Germinal center (tissue), 1 donor: Measurements from ENCODE around the gene ACOT7.
"Not testable (repeated sequence)": the region's sequence is repeated elsewhere in the genome, so short reads cannot be mapped to it uniquely, and the experiment has no call there.

Experiments
- DNase-seq: peaks from one replicate; pipeline ENCODE4 v3.0.0; 2012; ENCODE audit warnings: mixed read lengths, low spot score

Gene ACOT7

DNA sequence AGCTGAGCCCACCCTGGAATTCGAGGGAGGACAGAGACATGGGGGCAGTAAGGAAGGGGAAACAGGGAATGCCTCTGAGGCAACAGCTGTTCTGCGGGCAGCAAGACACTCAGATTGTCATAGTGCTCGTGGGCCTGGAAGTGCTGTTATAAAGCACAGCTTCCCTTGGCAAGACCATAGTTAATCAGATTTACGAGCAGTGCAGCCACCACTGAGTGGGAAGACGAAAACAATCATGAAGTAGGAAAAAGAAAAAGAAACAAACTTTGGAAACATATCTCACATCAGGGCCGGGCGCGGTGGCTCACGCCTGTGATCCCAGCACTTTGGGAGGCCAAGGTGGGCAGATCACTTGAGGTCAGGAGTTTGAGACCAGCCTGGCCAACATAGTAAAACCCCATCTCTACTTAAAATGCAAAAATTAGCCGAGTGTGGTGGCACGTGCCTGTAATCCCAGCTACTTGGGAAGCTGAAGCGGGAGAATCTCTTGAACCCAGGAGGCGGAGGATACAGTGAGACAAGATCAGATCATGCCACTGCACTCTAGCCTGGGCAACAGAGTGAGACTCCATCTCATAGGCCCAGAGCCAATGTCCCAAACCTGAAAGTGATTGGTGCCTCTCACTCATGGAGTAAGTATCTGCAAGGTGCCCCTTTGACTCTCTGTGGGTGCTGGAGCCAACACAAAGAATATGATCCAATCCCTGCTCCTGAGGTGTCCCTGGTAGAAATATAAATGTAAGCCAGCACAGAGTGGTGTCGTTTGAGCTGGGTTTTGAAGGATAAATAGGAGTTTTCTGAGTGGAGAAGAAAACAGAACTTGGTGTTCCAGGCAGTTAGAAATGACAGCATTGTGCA is 77.1 kb downstream of the ACOT7 start:
- no peak for DNase-seq

DNA sequence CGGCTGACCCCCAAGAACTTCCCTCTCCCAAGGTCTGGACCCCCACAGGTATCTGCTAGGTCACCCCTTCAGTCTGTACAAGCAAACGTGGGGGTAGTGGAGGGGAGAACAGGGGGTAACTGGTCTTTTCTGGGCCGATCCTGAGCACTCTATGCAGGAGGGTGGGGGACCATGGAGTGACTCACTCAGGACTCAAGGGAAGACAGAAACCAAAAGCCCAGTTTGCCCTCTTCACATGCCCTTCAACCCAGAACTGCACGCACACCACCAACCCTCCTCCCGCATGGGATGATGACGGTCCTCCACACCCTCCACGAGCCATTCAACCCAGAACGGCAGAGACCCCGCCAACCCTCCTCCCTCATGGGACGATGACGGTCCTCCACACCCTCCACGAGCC is 79.1 kb downstream of the ACOT7 start:
- no peak for DNase-seq

DNA sequence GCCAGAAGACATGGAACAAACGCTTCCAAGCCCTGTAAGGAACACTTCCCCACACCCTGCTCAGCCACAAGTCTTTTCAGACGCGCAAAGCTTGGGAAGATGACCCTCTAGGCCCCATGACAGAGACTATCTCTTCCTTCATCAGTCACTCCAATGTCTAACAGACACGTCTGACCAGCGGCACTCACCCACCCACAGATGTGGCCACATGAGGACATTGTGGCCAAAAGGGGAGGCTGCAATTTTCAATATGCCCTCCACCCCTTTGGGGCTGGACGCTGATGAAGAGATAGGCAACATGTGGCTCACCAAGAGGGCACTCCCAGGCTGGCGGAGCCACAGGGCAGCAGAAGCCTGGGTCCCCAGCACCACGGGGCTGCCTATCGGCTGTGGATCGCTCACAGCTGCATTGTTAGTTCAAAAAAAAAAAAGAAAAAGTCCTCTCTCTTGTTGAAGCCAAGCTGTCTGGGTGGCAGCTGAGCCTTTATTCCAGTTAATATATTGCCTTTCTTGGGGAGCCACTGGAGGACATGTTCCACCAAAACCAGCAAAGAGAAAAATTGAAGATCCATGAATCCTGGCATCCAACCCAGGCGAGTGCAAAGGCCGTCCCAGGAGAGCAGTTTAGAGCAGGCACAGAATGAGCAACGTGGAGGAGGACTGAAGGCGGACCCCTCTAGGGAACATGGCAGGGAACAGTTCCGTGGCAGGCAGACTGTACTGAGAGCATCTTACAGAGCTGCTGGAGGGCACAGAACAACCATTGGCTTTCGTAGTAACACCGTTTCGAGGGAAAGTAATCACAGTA is 80.0 kb downstream of the ACOT7 start:
- no peak for DNase-seq

DNA sequence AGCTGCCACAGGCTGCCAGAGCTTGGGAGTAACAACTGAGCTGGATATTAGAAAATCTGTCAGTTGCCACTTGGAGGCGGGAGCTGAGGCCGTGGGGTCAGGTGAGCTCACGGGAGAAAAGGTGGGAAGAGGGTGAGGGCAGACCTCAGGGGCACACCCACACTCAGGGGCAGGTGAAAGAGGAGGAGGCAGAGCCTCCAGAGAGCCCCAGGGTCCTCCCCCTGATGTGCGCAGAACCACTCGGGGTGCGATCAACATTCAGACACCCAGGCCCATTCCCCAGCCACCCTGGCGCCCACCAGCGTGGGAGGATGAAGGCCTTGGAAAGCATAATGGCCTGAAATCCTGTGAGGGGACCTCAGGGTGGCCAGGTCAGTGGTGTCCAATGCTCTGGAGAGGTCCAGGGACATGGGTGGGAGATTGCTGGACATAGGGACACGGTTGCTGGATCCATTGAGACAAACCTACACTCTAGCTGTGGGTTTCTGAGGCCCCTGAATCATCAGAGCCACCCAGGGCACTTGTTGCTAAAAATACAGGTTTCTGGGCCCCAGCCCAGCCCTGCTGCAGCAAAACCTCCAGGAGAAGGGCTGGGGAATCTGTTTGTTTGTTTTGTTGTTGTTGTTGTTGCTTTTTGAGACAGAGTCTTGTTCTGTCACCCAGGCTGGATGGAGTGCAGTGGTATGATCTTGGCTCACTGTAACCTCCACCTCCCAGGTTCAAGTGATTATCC is 83.3 kb downstream of the ACOT7 start:
- no peak for DNase-seq

DNA sequence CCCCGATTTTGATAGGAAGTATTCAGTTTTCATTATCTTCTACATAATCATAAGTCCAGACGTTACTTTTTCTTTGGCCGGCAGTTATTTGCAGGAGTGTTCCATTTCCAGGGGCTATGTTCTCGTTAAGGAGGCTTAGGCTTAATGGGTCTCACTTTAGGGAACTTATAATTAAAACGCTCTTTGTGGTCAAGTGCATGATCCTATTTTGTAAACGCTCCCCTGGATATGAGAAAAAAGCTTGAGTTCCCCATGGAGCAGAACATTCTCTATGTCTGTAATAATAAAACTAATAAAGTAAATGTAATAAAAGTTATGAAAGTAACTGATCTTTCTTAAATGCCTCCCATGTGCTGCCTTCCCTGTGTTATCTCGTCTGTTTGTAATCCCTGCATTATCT is 84.0 kb downstream of the ACOT7 start:
- no peak for DNase-seq

DNA sequence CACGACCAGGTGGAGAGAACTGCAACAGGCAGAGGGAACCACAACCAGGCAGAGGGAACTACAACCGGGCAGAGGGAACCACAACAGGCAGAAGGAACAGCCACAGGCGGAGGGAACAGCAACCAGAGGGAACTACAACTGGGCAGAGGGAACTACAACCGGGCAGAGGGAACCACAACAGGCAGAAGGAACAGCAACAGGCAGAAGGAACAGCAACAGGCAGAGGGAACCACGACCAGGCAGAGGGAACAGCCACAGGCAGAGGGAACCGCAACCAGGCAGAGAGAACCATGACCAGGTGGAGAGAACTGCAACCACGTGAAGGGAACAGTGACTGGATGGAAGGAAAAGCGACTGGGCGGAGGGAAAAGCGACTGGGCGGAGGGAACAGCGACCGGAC is 85.1 kb downstream of the ACOT7 start:
- no peak for DNase-seq

DNA sequence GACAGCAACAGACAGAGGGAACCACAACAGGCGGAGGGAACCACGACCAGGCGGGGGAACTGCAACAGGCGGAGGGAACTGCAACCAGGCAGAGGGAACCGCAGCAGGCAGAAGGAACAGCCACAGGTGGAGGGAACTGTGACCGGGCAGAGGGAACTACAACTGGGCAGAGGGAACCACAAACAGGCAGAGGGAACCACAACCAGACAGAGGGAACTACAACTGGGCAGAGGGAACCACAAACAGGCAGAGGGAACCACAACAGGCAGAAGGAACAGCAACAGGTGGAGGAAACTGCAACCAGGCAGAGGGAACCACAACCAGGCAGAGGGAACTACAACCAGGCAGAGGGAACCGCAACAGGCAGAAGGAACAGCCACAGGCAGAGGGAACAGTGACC is 85.9 kb downstream of the ACOT7 start:
- DNase-seq: not testable (repeated sequence)

DNA sequence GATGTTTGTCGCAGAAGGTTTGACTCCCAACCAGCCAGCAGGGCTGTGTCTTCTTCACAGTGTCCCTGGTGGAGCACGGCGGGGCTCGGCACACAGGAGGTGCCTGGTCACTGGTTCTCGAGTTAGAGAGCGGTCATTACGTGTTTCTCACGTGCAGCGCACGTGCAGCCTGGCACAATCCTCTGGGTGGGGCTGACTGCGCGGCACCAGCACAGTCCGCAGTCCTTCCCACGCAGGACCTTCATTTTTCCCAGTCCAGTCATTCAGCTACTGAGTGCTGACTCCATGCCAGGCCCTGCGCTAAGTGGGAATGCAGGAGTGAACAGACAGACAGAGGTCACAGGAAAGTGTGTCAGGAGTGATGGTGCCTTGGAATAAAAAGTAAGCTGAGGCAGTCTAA is 86.5 kb downstream of the ACOT7 start:
- no peak for DNase-seq

DNA sequence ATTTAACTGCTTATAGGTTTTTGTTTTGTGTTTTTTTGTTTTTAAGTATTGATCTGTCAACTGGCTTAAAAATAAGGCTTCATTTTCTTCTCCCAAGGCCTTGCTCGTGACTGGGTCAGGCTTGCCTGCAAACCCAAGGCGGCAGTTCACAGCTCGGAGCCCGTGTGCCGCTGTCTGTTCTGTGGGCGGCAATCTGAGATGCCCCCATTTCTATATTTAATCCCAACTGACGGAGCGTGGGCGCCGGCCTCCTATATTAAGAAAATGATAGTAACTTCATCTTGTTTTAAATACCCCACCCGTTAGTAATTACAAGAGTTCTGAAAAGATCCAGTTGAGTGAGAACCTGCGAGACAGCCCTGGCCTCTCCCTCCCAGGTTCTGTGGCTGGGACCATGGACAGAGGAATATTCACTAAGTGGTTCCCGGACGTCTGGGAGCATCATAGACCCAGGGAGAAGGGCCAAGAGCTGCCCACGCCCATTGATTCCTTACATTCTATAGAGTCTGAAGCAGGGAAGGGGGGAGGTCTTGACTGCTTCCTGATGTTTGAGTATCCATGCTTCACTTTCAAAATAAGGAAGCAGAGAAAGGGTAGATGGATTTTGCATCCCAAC is 90.1 kb downstream of the ACOT7 start:
- no peak for DNase-seq

DNA sequence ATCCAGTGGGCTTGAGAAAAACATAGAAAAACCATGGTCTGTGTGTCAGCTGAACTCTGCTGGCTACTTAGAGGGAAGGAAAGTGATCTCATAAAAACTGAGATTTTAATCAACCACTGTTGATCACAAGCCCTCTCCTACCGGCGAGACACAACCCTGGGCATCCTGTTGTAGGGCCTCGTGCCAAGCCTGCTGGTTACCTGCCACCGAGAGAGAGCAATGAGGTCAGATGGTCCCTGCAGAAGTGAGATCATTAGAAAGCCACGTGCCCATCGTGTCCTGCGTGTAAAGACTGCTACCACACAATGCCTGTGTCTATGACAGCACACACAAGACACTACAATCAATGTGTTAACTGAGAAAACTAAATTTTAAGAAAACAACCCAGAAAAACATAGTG is 91.0 kb downstream of the ACOT7 start:
- DNase-seq: no peak

DNA sequence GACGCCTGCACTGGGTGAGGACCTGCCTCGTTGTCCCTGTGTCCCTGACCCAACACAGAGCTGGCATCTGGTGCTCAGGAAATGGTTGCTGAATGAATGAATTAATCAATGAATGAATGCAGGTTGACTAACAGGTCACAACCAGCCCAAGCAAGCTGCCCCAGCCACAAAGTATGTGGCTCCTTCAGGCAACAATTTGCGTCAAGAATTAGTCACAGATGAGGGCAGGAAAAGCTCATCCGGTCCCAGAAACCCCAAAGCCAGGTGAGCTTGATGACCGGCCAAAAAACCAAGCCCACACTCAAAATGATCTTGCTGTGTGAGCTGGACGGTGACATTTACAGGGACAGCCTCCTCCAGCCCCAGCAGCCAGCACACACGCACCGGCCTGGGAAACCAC is 92.0 kb downstream of the ACOT7 start:
- DNase-seq: no peak

DNA sequence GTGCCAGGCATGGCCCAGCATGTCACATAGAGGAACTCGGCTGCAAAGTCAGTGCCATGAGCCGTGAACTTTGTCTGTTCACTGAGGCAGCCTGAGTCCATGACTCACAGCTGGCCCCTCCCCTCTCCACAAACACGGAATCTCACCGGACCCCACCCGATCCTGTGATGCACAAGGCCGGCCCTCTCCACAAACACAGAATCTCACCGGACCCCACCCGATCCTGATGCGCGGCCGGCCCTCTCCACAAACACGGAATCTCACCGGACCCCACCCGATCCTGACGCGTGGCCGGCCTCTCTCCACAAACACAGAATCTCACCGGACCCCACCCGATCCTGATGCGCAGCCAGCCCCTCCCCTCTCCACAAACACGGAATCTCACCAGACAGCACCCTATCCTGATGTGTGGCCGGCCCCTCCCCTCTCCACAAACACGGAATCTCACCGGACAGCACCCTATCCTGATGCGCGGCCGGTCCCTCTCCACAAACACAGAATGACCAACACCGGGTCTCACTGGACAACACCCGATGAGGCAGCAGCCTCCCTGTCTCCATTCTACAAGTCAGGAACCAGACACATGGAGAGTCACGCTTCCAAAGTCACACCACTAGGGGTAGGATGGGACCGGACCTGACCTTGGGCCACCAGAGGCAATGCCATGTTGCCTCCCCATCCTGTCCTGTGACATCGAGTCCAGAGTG is 93.1 kb downstream of the ACOT7 start:
- no peak for DNase-seq

DNA sequence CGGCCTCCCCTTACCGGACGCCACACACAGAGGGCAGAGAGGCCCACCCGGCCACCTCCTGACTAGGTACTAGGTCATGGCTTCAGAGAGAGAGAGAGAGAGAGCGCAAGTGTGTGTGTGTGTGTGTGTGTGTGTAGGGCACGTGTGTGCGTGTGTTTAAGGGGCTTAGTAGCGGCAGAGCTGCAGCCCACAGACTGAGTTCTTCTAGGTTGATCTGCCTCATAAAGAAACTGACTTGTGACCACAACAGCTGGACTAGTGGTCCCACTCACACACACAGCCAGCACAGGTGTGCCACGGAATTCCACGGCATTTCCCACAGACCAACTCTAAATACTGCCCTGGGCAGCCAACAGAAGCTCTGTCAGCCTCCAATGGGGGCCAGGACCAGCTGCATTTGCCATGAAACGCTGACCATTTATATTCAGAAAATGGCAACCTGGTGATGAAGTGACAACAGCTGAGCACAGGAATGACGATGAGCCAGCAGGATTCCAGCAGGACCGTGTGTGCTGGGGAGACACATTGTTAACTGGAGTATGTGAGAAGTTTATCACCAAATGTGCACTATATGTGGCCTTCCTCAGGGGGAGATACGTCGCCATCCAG is 93.9 kb downstream of the ACOT7 start:
- DNase-seq: no peak

DNA sequence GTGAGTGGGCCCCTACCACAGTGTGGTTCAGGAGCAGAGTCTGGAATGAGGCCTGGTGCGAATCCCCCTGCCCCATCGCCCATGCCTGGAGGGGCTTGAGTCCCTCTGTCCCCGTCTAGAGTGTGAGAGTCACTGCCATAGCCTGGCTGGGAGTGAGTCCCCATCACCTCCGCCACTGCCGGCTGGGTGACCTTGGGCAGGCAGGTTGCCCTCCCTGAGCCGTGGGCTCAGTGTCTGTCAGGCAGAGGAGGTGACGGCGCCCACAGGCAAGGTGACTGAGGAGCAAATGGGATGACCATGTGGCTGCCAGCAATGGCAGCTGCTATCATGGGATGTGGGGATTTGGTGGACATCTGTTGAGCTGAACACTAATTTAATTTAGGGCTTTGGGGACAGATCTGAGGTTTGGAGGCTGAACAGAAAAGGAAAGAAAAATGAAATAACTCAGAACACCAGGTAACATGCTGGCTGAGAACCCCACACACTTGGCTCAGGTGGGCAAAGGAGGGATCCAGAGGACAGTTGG is 94.6 kb downstream of the ACOT7 start:
- DNase-seq: no peak

DNA sequence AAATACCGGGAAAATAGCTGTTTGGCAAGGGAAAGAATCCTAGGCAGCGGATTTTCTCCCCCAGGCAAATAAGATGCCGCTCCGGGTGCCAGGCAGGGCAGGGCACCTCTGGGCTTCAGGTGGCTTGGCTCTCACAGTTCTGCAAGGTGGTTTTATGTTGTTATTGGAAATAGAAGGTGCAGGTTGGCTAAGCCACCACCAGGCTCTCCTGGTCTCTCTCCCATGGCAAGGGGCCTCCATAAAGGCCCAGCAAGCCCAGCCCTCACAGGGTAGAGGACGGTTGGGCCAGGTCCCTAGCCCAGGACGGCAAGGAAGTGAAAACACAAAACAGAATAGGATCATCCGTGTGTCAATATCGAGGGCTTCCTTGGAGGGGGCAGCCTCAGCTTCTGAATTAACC is 95.0 kb downstream of the ACOT7 start:
- DNase-seq: no peak

DNA sequence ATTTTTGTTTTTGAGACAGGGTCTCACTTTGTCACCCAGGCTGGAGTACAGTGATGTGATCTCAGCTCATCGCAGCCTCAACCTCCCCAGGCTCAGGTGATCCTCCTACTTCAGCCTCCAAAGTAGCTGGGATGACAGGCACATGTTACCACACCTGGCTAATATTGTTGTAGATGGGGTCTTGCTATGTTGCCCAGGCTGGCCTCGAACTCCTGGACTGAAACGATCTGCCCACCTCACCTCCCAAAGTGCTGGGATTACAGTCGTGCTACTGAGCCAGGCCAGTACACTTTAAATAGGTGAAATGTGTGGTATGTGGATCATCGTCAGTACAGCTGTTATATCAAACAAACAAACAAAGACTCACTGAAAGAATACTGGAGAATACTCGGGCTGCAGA is 97.7 kb downstream of the ACOT7 start:
- no peak for DNase-seq

DNA sequence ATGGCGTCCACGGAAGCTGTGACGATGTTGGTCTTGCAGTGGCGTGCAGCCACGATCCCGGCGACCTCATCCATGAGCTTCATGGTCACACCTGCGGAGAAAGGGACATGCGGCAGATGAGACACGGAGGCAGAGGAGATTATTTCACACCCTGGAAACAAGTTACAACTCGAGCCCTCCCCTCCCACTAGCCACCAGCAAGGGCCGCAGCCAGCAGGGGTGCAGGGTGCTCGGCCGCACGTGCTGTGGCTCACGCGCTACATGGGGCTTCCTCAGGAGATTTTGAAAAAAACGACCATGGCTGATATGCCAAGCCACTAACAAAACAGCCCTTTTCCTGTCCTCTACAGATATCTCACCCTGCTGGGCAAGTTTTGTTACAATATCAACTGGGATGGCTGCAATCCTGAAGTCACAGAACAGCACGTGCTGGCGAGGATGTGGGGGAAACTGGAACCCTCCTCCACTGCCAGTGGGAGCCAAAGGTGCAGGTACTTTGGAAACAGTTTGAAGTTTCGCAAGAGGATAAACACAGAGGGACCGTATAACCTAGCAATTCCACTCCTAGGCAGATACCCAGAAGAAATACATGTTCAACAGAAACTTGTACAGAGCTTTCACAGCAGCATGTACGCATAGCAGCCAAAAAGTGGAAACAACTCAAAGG is 98.5 kb downstream of the ACOT7 start:
- no peak for DNase-seq

DNA sequence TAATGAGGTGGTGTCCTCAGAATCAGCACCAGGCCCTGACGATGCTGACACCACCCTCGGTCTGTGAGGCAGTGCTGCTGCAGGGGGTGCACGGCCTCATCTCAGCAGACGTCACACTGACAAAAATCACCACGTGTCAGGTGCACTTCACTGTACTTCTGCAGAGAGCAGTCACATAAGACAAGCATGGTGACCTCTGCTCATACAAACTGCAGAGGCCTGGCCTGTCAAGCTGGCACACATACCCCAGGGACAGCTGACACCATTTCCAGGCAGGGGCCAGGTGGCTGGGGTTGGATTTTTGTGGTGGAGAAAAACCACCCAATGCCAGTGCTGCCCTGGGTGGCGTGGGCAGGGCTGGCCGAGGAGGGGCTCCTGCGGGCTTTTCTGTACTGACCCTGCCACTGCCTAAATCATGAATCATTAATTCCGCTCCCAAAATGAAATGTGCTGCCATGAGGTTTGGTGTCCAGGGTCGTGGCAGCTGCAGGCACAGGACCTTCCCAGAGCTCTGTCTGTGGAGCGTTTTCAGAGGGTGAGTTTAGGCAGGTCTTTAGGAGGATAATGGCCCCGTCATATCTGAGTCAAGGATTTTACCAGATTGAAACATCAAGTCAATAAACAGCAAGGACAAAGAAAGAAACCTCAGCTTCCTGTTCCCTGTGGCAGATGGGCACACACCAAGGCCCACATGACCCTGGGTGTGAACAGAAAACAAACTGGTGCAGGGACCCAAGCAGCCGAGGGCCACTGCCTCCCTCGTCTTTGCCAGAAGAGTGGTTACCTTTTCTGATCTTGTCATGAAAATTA is 99.3 kb downstream of the ACOT7 start:
- DNase-seq: no peak

DNA sequence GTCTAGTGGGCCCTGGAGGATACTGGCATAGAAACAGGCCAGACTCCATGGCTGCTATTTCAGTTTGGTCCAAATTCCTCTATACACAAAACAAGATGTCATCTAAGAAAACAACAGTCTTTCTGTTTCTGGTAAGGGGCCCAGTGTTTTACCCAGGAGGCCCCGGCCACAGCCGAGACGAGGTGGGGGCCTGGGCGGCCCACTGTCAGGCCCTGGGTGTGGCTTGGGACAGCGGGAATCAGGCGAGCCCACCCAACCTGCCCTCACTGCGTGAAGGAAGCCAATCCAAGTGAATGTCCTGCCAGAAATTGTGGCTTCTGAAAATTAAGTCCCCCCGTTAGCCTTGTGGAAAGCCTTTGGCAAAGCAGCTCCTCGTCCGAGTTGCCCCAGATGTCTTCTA is 101.5 kb downstream of the ACOT7 start:
- DNase-seq: no peak

DNA sequence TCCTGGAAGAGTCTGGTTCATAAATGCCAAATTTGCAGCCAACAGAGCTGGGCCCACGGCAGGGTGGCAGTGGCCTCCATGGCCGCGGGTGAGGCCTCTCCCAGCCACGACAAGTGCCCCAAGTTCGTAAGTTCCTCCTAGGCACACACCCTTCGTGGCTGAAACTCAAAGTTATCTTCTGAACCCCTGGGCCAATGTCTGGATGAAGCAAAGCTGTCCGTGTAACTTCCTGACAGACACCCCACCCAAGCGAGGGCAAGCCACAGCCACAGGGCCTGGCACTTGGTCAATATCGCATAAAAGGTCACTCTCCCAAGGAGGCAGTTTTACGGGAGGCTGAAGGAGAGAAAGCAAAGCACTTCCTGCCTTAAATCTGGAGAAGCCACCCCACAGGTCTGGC is 104.9 kb downstream of the ACOT7 start:
- DNase-seq: no peak
